Activated T-cell treated with anti-CD3 and anti-CD28 coated beads, Interleukin-2, amount 50 U/mL, for 4 hours (primary cell): ENCODE results near the gene MCTP2. TPM values are rescaled to one million over a fixed set of nuclear protein-coding genes. Genes with fewer than 3 reads are reported as not detected.
"Not testable (repeated sequence)": the region's sequence is repeated elsewhere in the genome, so short reads cannot be mapped to it uniquely, and the experiment has no call there.

Source experiments
- ATAC-seq, 2 donors: fragments of 200-7000 bp; cut with Tn5 transposase; one replicate each; pipeline ENCODE4 v1.10.0; 2021
- DNase-seq: peaks from one replicate; pipeline ENCODE4 v3.0.0-alpha.2; 2020
- H3K27me3 Mint-ChIP-seq: one replicate; pipeline ENCODE4 v1.8.0; 2021; ENCODE audit warnings: low read depth, mixed read lengths
- H3K36me3 Mint-ChIP-seq: one replicate; pipeline ENCODE4 v1.8.0; 2022; ENCODE audit warnings: mixed read lengths; ENCODE audit not compliant: insufficient read depth
- H3K4me1 Mint-ChIP-seq: one replicate; pipeline ENCODE4 v1.8.0; 2021; ENCODE audit warnings: low read depth, mixed read lengths
- H3K4me3 Mint-ChIP-seq: one replicate; pipeline ENCODE4 v1.8.0; 2021; ENCODE audit warnings: mild to moderate bottlenecking, moderate library complexity, mixed read lengths
- H3K9me3 Mint-ChIP-seq: one replicate; pipeline ENCODE4 v1.8.0; 2021; ENCODE audit warnings: mixed read lengths
- total RNA-seq, 3 donors: library from RNA; stranded (reverse); gene quantifications; one replicate each; pipeline ENCODE4 v1.2.1, GENCODE V29; 2021

Gene MCTP2
- total RNA-seq, 3 donors from 2014 or later, result 9.5 to 18.1 (median 14.2) TPM

GRCh38 chr15:94243418-94243817 is 12.1 kb downstream of the MCTP2 start:
- ATAC-seq (no peak), DNase-seq (no peak)
- H3K27me3 Mint-ChIP-seq, result no peaks in the 10 kb centered on the region
- no peaks in the 10 kb centered on the region for H3K9me3 Mint-ChIP-seq
- peaks cover 26% of the 10 kb centered on the region for H3K4me1 Mint-ChIP-seq
- H3K36me3 Mint-ChIP-seq, result peaks cover 3% of the 10 kb centered on the region
- H3K4me3 Mint-ChIP-seq, result no peak overlapping the region

GRCh38 chr15:94246016-94246415 is 14.7 kb downstream of the MCTP2 start:
- ATAC-seq (no peak), DNase-seq (no peak)
- peaks cover 12% of the 10 kb centered on the region for H3K4me1 Mint-ChIP-seq
- H3K27me3 Mint-ChIP-seq, result no peaks in the 10 kb centered on the region
- H3K36me3 Mint-ChIP-seq, result peaks cover 3% of the 10 kb centered on the region
- H3K9me3 Mint-ChIP-seq, result no peaks in the 10 kb centered on the region
- H3K4me3 Mint-ChIP-seq, result no peak overlapping the region

GRCh38 chr15:94247789-94248638 is 16.7 kb downstream of the MCTP2 start:
- Mint-ChIP-seq H3K27me3 (no peaks in the 10 kb centered on the region), H3K9me3 (peaks cover 9% of the 10 kb centered on the region), H3K36me3 (peaks cover 4% of the 10 kb centered on the region), H3K4me3 (no peak overlapping the region), H3K4me1 (peaks cover 22% of the 10 kb centered on the region)
- DNase-seq, result no peak
- ATAC-seq, result no peak

GRCh38 chr15:94250801-94251200 is 19.4 kb downstream of the MCTP2 start:
- DNase-seq (no peak), ATAC-seq (no peak)
- Mint-ChIP-seq H3K9me3 (peaks cover 12% of the 10 kb centered on the region), H3K4me3 (no peak overlapping the region), H3K27me3 (no peaks in the 10 kb centered on the region), H3K4me1 (peaks cover 40% of the 10 kb centered on the region), H3K36me3 (peaks cover 7% of the 10 kb centered on the region)

- no peak for DNase-seq
- Mint-ChIP-seq H3K27me3 (no peaks in the 10 kb centered on the region), H3K4me3 (no peak overlapping the region), H3K9me3 (peaks cover 12% of the 10 kb centered on the region), H3K36me3 (peaks cover 6% of the 10 kb centered on the region), H3K4me1 (peaks cover 47% of the 10 kb centered on the region)
- ATAC-seq, result no peak
Measured at GRCh38 chr15:94252223-94252766, 20.9 kb downstream of the MCTP2 start.

GRCh38 chr15:94252906-94253491 is 21.6 kb downstream of the MCTP2 start:
- ATAC-seq (no peak), DNase-seq (no peak)
- H3K9me3 Mint-ChIP-seq, result peaks cover 12% of the 10 kb centered on the region
- H3K4me3 Mint-ChIP-seq, result no peak overlapping the region
- peaks cover 44% of the 10 kb centered on the region for H3K4me1 Mint-ChIP-seq
- H3K27me3 Mint-ChIP-seq, result no peaks in the 10 kb centered on the region
- H3K36me3 Mint-ChIP-seq, result peaks cover 6% of the 10 kb centered on the region

- H3K27me3 Mint-ChIP-seq, result no peaks in the 10 kb centered on the region
- H3K4me1 Mint-ChIP-seq, result peaks cover 47% of the 10 kb centered on the region
- no peak overlapping the region for H3K4me3 Mint-ChIP-seq
- peaks cover 12% of the 10 kb centered on the region for H3K9me3 Mint-ChIP-seq
- H3K36me3 Mint-ChIP-seq, result peaks cover 6% of the 10 kb centered on the region
- DNase-seq (no peak), ATAC-seq (peak; percentile 43 to 58)
Measured at GRCh38 chr15:94253742-94254141, 22.4 kb downstream of the MCTP2 start.

GRCh38 chr15:94255540-94255939 is 24.2 kb downstream of the MCTP2 start:
- DNase-seq, result no peak
- peaks cover 9% of the 10 kb centered on the region for H3K36me3 Mint-ChIP-seq
- no peak for ATAC-seq
- H3K27me3 Mint-ChIP-seq, result no peaks in the 10 kb centered on the region
- H3K9me3 Mint-ChIP-seq, result peaks cover 12% of the 10 kb centered on the region
- H3K4me1 Mint-ChIP-seq, result peaks cover 56% of the 10 kb centered on the region
- no peak overlapping the region for H3K4me3 Mint-ChIP-seq

GRCh38 chr15:94256511-94256910 is 25.1 kb downstream of the MCTP2 start:
- H3K4me3 Mint-ChIP-seq, result no peak overlapping the region
- no peaks in the 10 kb centered on the region for H3K27me3 Mint-ChIP-seq
- no peak for DNase-seq
- no peak for ATAC-seq
- peaks cover 57% of the 10 kb centered on the region for H3K4me1 Mint-ChIP-seq
- peaks cover 12% of the 10 kb centered on the region for H3K9me3 Mint-ChIP-seq
- peaks cover 13% of the 10 kb centered on the region for H3K36me3 Mint-ChIP-seq

GRCh38 chr15:94257776-94258175 is 26.4 kb downstream of the MCTP2 start:
- not testable (repeated sequence) for H3K27me3 Mint-ChIP-seq, H3K4me3 Mint-ChIP-seq, ATAC-seq, DNase-seq, H3K9me3 Mint-ChIP-seq
- Mint-ChIP-seq H3K4me1 (peaks cover 50% of the 10 kb centered on the region), H3K36me3 (peaks cover 13% of the 10 kb centered on the region)

GRCh38 chr15:94258246-94258645 is 26.9 kb downstream of the MCTP2 start:
- H3K27me3 Mint-ChIP-seq, result no peaks in the 10 kb centered on the region
- H3K9me3 Mint-ChIP-seq, result peaks cover 1% of the 10 kb centered on the region
- no peak overlapping the region for H3K4me3 Mint-ChIP-seq
- H3K4me1 Mint-ChIP-seq, result peaks cover 50% of the 10 kb centered on the region
- H3K36me3 Mint-ChIP-seq, result peaks cover 9% of the 10 kb centered on the region
- ATAC-seq (no peak), DNase-seq (no peak)

- Mint-ChIP-seq H3K4me1 (peaks cover 45% of the 10 kb centered on the region), H3K27me3 (no peaks in the 10 kb centered on the region), H3K4me3 (no peak overlapping the region), H3K9me3 (no peaks in the 10 kb centered on the region), H3K36me3 (peaks cover 8% of the 10 kb centered on the region)
- DNase-seq, result no peak
- no peak for ATAC-seq
Measured at GRCh38 chr15:94259121-94259751, 27.9 kb downstream of the MCTP2 start.

- H3K4me3 Mint-ChIP-seq, result no peak overlapping the region
- no peak for DNase-seq
- H3K36me3 Mint-ChIP-seq, result peaks cover 8% of the 10 kb centered on the region
- H3K27me3 Mint-ChIP-seq, result no peaks in the 10 kb centered on the region
- no peaks in the 10 kb centered on the region for H3K9me3 Mint-ChIP-seq
- no peak for ATAC-seq
- peaks cover 41% of the 10 kb centered on the region for H3K4me1 Mint-ChIP-seq
Measured at GRCh38 chr15:94259863-94260262, 28.5 kb downstream of the MCTP2 start.

- H3K9me3 Mint-ChIP-seq, result no peaks in the 10 kb centered on the region
- no peaks in the 10 kb centered on the region for H3K27me3 Mint-ChIP-seq
- H3K4me1 Mint-ChIP-seq, result peaks cover 40% of the 10 kb centered on the region
- H3K36me3 Mint-ChIP-seq, result peaks cover 13% of the 10 kb centered on the region
- ATAC-seq, result no peak
- no peak for DNase-seq
- H3K4me3 Mint-ChIP-seq, result no peak overlapping the region
Measured at GRCh38 chr15:94262201-94262600, 30.8 kb downstream of the MCTP2 start.
